A673 (cell line): ENCODE results near the gene TBRG4. TPM values are rescaled to one million over a fixed set of nuclear protein-coding genes. Genes with fewer than 3 reads are reported as not detected.

Experiments
- BruUV-seq: library from RNA; stranded (reverse); fragments of 400-500 nt; replicated peaks from 2 replicates; lab custom pipeline; 2021; lab: Mats Ljungman, UMichigan
- CTCF ChIA-PET: fragments of 300-600 bp; sonication (Branson Sonifier 250); formaldehyde crosslinking; loops from one replicate; lab custom pipeline; 2022; ENCODE audit warnings: antibody characterized with exemption; lab: Charles Lee
- POLR2A ChIA-PET: fragments of 300-600 bp; sonication (Branson Sonifier 250); formaldehyde crosslinking; loops from one replicate; lab custom pipeline; 2022; ENCODE audit warnings: antibody characterized with exemption; ENCODE audit not compliant: low non-redundant PET; lab: Charles Lee
- DNase-seq: peaks from one replicate; pipeline ENCODE4 v3.0.0-alpha.2; 2015; ENCODE audit warnings: low spot score
- H3K27ac ChIP-seq: fragments of 200-600 bp; sonication (generic); 2 replicates; pipeline ENCODE4 v1.5.1; 2016; ENCODE audit warnings: mixed run types, low read depth, mild to moderate bottlenecking, mixed read lengths, antibody characterized with exemption, low read length; ENCODE audit not compliant: poor library complexity, severe bottlenecking
- H3K27me3 ChIP-seq: fragments of 200-600 bp; sonication (generic); replicated peaks from 2 replicates; pipeline ENCODE4 v1.6.1; 2017; ENCODE audit warnings: mixed run types, low read depth, mild to moderate bottlenecking, mixed read lengths, antibody characterized with exemption, low read length; ENCODE audit not compliant: insufficient read depth, poor library complexity
- H3K36me3 ChIP-seq: fragments of 200-600 bp; sonication (generic); 2 replicates; pipeline ENCODE4 v1.6.1; 2016; ENCODE audit warnings: mixed run types, mild to moderate bottlenecking, mixed read lengths, antibody characterized with exemption, low read length; ENCODE audit not compliant: insufficient read depth, poor library complexity, severe bottlenecking
- H3K4me1 ChIP-seq: fragments of 200-600 bp; sonication (generic); 2 replicates; pipeline ENCODE4 v1.6.1; 2017; ENCODE audit warnings: mixed run types, mild to moderate bottlenecking, mixed read lengths, antibody characterized with exemption, low read length; ENCODE audit not compliant: insufficient read depth, poor library complexity, severe bottlenecking
- H3K4me3 ChIP-seq: fragments of 200-600 bp; sonication (generic); 2 replicates; pipeline ENCODE4 v1.5.1; 2016; ENCODE audit warnings: low read depth, mixed run types, mild to moderate bottlenecking, mixed read lengths, low read length; ENCODE audit not compliant: poor library complexity, severe bottlenecking
- H3K9me3 ChIP-seq: fragments of 200-600 bp; sonication (generic); 2 replicates; pipeline ENCODE4 v1.6.1; 2016; ENCODE audit warnings: mixed run types, low read depth, mild to moderate bottlenecking, mixed read lengths, antibody characterized with exemption, low read length; ENCODE audit not compliant: poor library complexity, severe bottlenecking
- CTCF ChIP-seq: fragments of 300-800, 200-600 bp; sonication (generic); conservative IDR thresholded peaks from 2 replicates; pipeline ENCODE4 v1.5.1; 2017; ENCODE audit warnings: low read depth, mild to moderate bottlenecking, antibody characterized with exemption, low read length, moderate library complexity, mixed read lengths
- EZH2 ChIP-seq: fragments of 200-600 bp; sonication (generic); IDR thresholded peaks from 2 replicates; pipeline ENCODE4 v1.6.1; 2017; ENCODE audit warnings: borderline replicate concordance, low read depth, mild to moderate bottlenecking, mixed read lengths, antibody characterized with exemption, low read length; ENCODE audit not compliant: poor library complexity, severe bottlenecking
- intact Hi-C: fragments of 100-400 bp; cut with micrococcal nuclease; formaldehyde crosslinking; loops from one replicate; pipeline ENCODE4 v1.10.0; 2022; ENCODE audit not compliant: unreplicated experiment
- total RNA-seq: library from RNA; stranded (reverse); gene quantifications from 2 replicates; pipeline ENCODE4 v1.2.3, GENCODE V29; 2021

Gene TBRG4
- total RNA-seq, 1 experiment from 2014 or later, result 136 TPM

GRCh38 chr7:45089341-45089891, 22.1 kb downstream of the TBRG4 start:
- intact Hi-C loops, result no loop called here
- H3K9me3 ChIP-seq, result no peaks in the 10 kb centered on the region
- peak overlapping the region; percentile 56 for H3K4me3 ChIP-seq
- CTCF ChIA-PET, result no interaction called here
- POLR2A ChIA-PET, result no interaction called here
- no TSS peak for BruUV-seq
- no peaks in the 10 kb centered on the region for H3K36me3 ChIP-seq
- TF ChIP-seq EZH2, result no peak
- no peak for TF ChIP-seq CTCF
- no peaks in the 10 kb centered on the region for H3K4me1 ChIP-seq
- peak; percentile 67 for DNase-seq
- no peaks in the 10 kb centered on the region for H3K27me3 ChIP-seq
- H3K27ac ChIP-seq, result no peak overlapping the region

DNA sequence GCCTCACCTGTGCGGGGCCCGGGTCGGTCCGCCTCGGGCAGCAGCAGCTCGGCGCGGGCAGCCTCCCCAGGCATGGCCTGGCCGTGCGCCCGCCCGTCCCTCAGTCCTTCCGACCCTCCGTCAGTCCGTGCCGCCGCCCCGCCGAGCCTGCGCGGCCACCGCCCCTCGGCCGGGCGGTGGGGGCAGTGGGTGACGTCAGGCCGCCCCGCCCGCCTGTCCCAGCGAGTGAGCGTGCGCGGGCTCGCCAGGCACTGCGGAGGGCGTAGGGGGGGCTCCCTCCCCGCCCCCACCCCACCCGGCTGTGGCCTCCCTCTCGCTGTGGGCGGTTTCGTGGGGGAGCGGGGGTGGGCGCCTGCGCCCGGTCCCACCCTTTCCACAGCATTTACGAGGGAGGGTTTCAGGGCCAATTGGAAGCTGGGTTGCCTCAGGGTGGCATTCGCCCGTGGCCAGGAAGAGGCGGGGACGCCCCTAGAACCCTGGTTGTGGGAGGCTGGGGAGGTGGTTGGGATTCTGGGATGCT, 22.6 kb downstream of the TBRG4 start, which contains the start of gene NACAD:
NACAD (minus strand) TSS at position 149 of the 520 bp plus-strand sequence; CDS start at position 74, 75 bp downstream.
- Histone ChIP-seq H3K4me1 (no peaks in the 10 kb centered on the region), H3K27ac (no peak within 1 kb of the TSS), H3K9me3 (no peaks in the 10 kb centered on the region), H3K27me3 (no peaks in the 10 kb centered on the region), H3K36me3 (no peaks in the 10 kb centered on the region), H3K4me3 (peak within 1 kb of the TSS; percentile 56)
- intact Hi-C loops, result no loop called here
- DNase-seq, result peak; percentile 58
- ChIA-PET POLR2A (no interaction called here), CTCF (no interaction called here)
- no peak for TF ChIP-seq CTCF
- no peak for TF ChIP-seq EZH2
- BruUV-seq, result no TSS peak

DNA sequence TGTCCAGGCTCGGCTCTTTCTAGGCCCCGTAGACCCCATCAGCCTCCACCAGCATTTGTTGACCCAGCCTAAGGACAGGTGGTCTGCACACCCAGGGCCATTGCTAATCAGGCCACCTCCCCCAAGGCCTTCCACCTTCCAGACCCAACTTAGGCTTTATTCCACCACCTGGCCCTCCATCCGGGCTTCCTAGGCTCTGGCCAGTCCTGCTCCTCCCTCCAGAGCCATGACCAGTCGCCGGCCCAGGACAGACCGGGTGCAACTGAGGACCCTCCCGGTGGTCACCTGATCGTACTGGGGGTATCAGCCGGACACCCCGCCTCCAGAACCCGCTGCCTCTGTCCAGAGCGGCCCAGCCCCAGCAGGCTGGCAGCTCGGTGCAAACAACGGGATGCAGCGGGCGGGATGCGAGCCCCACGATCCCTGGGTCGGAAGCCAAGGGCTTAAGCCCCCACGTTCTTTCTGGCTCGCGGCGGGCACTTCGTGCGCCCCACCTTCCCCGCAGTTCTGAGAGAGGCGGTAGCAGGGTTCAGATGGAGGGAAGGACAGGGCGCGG, 23.3 kb downstream of the TBRG4 start:
- CTCF ChIA-PET, result no interaction called here
- H3K27ac ChIP-seq, result no peak overlapping the region
- no peaks in the 10 kb centered on the region for H3K27me3 ChIP-seq
- H3K4me1 ChIP-seq, result no peaks in the 10 kb centered on the region
- H3K4me3 ChIP-seq, result peak overlapping the region; percentile 56
- no peaks in the 10 kb centered on the region for H3K36me3 ChIP-seq
- no peak for TF ChIP-seq CTCF
- POLR2A ChIA-PET, result no interaction called here
- no TSS peak for BruUV-seq
- no peaks in the 10 kb centered on the region for H3K9me3 ChIP-seq
- intact Hi-C loops, result no loop called here
- no peak for DNase-seq
